ENCODE measurements around the gene MB21D2. TPM values are rescaled to one million over a fixed set of nuclear protein-coding genes. Genes with fewer than 3 reads are reported as not detected.

The MB21D2 gene
- total RNA-seq, 4 donors from 2014 or later, result 3.6 to 7.5 (median 6.5) TPM

DNA sequence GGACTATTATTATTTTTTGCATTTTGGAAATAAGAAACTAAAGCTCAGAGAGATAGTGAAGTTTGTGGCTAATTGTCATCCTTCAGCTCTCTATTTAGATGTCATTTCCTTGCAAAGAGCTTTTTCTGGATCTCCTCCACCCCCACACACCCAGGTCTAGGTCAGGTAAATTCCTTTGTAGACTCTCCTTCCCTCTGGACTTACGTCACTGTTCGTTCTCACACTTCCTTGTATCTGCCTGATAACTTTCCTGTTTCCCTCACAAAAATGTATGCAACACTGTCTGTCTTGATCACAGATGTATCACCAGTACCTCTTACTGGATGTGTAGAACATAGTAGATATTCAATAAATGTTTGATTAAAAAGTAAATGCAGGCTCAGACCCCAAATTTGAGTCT, 6.1 kb upstream of the MB21D2 start:
- DNase-seq (ENCODE audit: low spot score in 2 of 2), result no peak
- peaks cover 0 to 6% (median 0%) of the 10 kb centered on the region in 4 donors for H3K4me1 ChIP-seq
- no peak overlapping the region for H3K27ac ChIP-seq
- TF ChIP-seq EP300 (IDR thresholded peaks at IDR 0.05), result no peak
- no peak for TF ChIP-seq POLR2A (IDR thresholded peaks at IDR 0.05)
- TF ChIP-seq, protein P1, sequence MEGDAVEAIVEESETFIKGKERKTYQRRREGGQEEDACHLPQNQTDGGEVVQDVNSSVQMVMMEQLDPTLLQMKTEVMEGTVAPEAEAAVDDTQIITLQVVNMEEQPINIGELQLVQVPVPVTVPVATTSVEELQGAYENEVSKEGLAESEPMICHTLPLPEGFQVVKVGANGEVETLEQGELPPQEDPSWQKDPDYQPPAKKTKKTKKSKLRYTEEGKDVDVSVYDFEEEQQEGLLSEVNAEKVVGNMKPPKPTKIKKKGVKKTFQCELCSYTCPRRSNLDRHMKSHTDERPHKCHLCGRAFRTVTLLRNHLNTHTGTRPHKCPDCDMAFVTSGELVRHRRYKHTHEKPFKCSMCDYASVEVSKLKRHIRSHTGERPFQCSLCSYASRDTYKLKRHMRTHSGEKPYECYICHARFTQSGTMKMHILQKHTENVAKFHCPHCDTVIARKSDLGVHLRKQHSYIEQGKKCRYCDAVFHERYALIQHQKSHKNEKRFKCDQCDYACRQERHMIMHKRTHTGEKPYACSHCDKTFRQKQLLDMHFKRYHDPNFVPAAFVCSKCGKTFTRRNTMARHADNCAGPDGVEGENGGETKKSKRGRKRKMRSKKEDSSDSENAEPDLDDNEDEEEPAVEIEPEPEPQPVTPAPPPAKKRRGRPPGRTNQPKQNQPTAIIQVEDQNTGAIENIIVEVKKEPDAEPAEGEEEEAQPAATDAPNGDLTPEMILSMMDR (IDR thresholded peaks at IDR 0.05), result no peak
- no peaks in the 10 kb centered on the region for H3K36me3 ChIP-seq
- H3K27me3 ChIP-seq, result no peaks in the 10 kb centered on the region
- H3K4me3 ChIP-seq, result no peak overlapping the region
- 84 to 92% methylated on average over 2 of the region's 2 CpGs for WGBS, 2 donors
- no peaks in the 10 kb centered on the region for H3K9me3 ChIP-seq

DNA sequence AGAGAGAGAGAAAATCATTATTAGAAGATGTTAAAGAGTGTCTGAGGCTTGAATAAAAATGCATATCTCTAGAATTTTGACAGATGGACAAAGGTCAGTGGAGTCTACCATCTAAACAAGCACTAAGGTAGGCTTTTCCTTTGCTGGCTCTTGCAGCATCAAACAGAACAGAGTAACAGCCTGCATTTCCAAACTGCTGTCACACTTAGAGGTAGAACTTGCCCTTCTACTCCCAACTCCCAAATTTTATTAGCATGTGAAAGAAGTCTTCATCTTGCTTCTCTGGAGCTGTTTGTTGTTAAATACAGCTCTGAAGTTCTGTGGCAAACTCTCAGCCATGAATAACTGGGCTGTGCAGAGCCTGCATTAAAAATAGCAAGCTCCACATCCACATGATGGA, 4.1 kb upstream of the MB21D2 start:
- Histone ChIP-seq H3K27ac (no peak overlapping the region), H3K9me3 (no peaks in the 10 kb centered on the region), H3K4me1 (peaks cover 0 to 13% (median 0%) of the 10 kb centered on the region in 4 donors), H3K27me3 (no peaks in the 10 kb centered on the region), H3K4me3 (no peak overlapping the region), H3K36me3 (no peaks in the 10 kb centered on the region)
- no peak for TF ChIP-seq EP300 (IDR thresholded peaks at IDR 0.05)
- TF ChIP-seq, protein P1 (IDR thresholded peaks at IDR 0.05), result no peak
- no peak for DNase-seq (ENCODE audit: low spot score in 2 of 2)

DNA sequence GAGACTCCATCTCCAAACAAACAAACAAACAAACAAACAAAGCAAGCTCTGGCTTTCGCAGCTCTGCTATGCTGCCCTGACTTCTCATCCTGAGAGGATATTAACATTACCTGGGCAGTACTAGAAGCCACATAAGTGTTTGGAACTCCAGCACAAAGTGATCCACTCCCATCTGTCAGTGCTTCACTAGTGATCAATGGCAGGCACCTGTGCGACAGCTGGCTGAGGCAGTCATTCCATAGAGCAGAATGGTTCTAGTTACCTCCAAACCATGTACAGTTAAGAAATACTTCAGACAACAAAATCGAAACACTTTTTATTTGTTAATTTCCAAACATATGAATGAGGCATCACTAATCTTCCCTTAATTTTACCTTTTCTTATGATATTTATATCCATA, 2.8 kb upstream of the MB21D2 start:
- Histone ChIP-seq H3K36me3 (no peaks in the 10 kb centered on the region), H3K4me1 (peaks cover 0 to 23% (median 3%) of the 10 kb centered on the region in 4 donors), H3K9me3 (no peaks in the 10 kb centered on the region), H3K27me3 (no peaks in the 10 kb centered on the region), H3K4me3 (no peak overlapping the region), H3K27ac (no peak overlapping the region)
- no peak for DNase-seq (ENCODE audit: low spot score in 2 of 2)
- TF ChIP-seq EP300 (IDR thresholded peaks at IDR 0.05) (no peak), POLR2A (IDR thresholded peaks at IDR 0.05) (no peak)
- TF ChIP-seq, protein P1 (IDR thresholded peaks at IDR 0.05), result no peak
- WGBS, 2 donors, result 93 to 97% methylated on average over 3 of the region's 3 CpGs

DNA sequence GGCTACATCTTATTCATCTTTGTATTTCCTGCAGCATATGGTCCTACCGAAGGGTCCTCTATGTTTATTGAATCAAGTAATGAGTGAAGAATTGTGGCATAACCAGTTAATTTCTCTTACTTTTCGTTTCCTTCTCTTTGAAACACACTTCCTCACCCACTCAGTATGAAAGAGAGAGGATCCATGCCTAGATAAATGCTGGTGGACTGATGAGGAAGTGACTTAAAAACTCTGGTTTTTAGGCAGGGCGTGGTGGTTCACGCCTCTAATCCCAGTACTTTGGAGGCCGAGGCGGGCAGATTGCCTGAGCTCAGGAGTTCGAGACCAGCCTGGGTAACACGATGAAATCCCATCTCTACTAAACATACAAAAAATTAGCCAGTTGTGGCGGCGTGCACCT, 2.2 kb upstream of the MB21D2 start:
- Histone ChIP-seq H3K27ac (no peak overlapping the region), H3K4me1 (peaks cover 0 to 28% (median 7%) of the 10 kb centered on the region in 4 donors), H3K4me3 (no peak overlapping the region), H3K27me3 (no peaks in the 10 kb centered on the region), H3K9me3 (no peaks in the 10 kb centered on the region), H3K36me3 (no peaks in the 10 kb centered on the region)
- no peak for DNase-seq (ENCODE audit: low spot score in 2 of 2)
- TF ChIP-seq, protein P1 (IDR thresholded peaks at IDR 0.05), result no peak
- TF ChIP-seq EP300 (IDR thresholded peaks at IDR 0.05), result no peak
- no peak for TF ChIP-seq POLR2A (IDR thresholded peaks at IDR 0.05)
- WGBS, 2 donors, result 87 to 89% methylated on average over 10 of the region's 10 CpGs

DNA sequence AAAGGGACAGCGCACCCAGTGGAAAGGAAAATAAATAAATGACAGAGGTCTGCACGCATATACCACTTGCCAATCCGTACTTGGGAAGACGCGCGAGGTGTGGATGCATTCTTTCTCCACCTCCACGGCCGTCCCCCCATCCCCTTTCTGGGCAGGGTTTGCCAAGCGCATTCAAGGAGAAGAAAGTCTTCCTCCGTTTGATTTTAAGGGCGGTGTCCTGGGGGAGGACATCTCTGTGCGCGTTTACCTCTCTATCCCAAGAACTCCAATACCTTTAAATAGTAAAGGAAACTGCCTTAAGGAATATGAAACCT, 576 bp upstream of the MB21D2 start:
- Histone ChIP-seq H3K36me3 (no peaks in the 10 kb centered on the region), H3K27me3 (no peaks in the 10 kb centered on the region), H3K9me3 (no peaks in the 10 kb centered on the region), H3K4me1 (peaks cover 0 to 36% (median 9%) of the 10 kb centered on the region in 4 donors), H3K4me3 (peak overlapping the region; percentile 68 to 93 (median 80)), H3K27ac (peak overlapping the region; percentile 88 to 98 (median 88))
- TF ChIP-seq, protein P1 (IDR thresholded peaks at IDR 0.05), result no peak
- TF ChIP-seq POLR2A (IDR thresholded peaks at IDR 0.05) (no peak), EP300 (IDR thresholded peaks at IDR 0.05) (no peak)
- no peak for DNase-seq (ENCODE audit: low spot score in 2 of 2)
- 1 to 3% methylated on average over 13 of the region's 13 CpGs for WGBS, 2 donors
